Activated T-cell treated with anti-CD3 and anti-CD28 coated beads, Interleukin-2, amount 50 U/mL, for 72 hours (primary cell): ENCODE measurements around the gene DHCR7. TPM values are rescaled to one million over a fixed set of nuclear protein-coding genes. Genes with fewer than 3 reads are reported as not detected.

ENCODE experiments used
- ATAC-seq, 2 donors: fragments of 150-1000 bp; cut with Tn5 transposase; replicated peaks in 1 of 2; 2 replicates each; pipeline ENCODE4 v1.10.0; 2021; ENCODE audit warnings: moderate library complexity in 2 of 2, mild to moderate bottlenecking in 1 of 2
- DNase-seq, 2 donors: peaks; one replicate each; pipeline ENCODE4 v3.0.0; 2021 to 2022; ENCODE audit warnings: mixed read lengths in 1 of 2
- H3K27ac Mint-ChIP-seq: one replicate; pipeline ENCODE4 v1.8.0; 2022; ENCODE audit warnings: mild to moderate bottlenecking, moderate library complexity, mixed read lengths
- H3K27me3 Mint-ChIP-seq: one replicate; pipeline ENCODE4 v1.8.0; 2022; ENCODE audit warnings: low read depth, mixed read lengths
- H3K36me3 Mint-ChIP-seq, 2 donors: one replicate each; pipeline ENCODE4 v1.8.0; 2022; ENCODE audit warnings: mixed read lengths in 2 of 2, mild to moderate bottlenecking in 1 of 2; ENCODE audit not compliant: insufficient read depth in 2 of 2
- H3K4me1 Mint-ChIP-seq: one replicate; pipeline ENCODE4 v1.8.0; 2022; ENCODE audit warnings: low read depth, mixed read lengths
- H3K4me3 Mint-ChIP-seq, 2 donors: one replicate each; pipeline ENCODE4 v1.8.0; 2022; ENCODE audit warnings: mild to moderate bottlenecking in 2 of 2, mixed read lengths in 2 of 2, moderate library complexity in 2 of 2
- H3K9me3 Mint-ChIP-seq, 2 donors: one replicate each; pipeline ENCODE4 v1.8.0; 2022; ENCODE audit warnings: mixed read lengths in 2 of 2
- total RNA-seq, 2 donors: library from RNA; stranded (reverse); gene quantifications; one replicate each; pipeline ENCODE4 v1.2.3, GENCODE V29; 2022

DHCR7 gene
- total RNA-seq, 2 donors from 2014 or later: 22.2 to 23.4 TPM

- H3K27me3 Mint-ChIP-seq: no peaks in the 10 kb centered on the region
- no peak overlapping the region for H3K27ac Mint-ChIP-seq
- H3K36me3 Mint-ChIP-seq: peaks cover 4 to 7% of the 10 kb centered on the region in 2 donors
- H3K4me1 Mint-ChIP-seq: no peaks in the 10 kb centered on the region
- no peaks in the 10 kb centered on the region for H3K9me3 Mint-ChIP-seq
- no peak for ATAC-seq
- DNase-seq: no peak
- H3K4me3 Mint-ChIP-seq: no peak overlapping the region
These were observed 11.3 kb downstream of the DHCR7 start for GRCh38 chr11:71436861-71437260.

GRCh38 chr11:71435278-71435951 is 12.8 kb downstream of the DHCR7 start:
- DNase-seq (no peak), ATAC-seq (no peak)
- Mint-ChIP-seq H3K9me3 (no peaks in the 10 kb centered on the region), H3K36me3 (peaks cover 2 to 7% of the 10 kb centered on the region in 2 donors), H3K4me1 (no peaks in the 10 kb centered on the region), H3K27ac (no peak overlapping the region), H3K4me3 (no peak overlapping the region), H3K27me3 (no peaks in the 10 kb centered on the region)

GRCh38 chr11:71434576-71435130 is 13.5 kb downstream of the DHCR7 start:
- no peak overlapping the region for H3K27ac Mint-ChIP-seq
- no peaks in the 10 kb centered on the region for H3K27me3 Mint-ChIP-seq
- no peaks in the 10 kb centered on the region for H3K4me1 Mint-ChIP-seq
- DNase-seq (no peak), ATAC-seq (no peak)
- no peak overlapping the region for H3K4me3 Mint-ChIP-seq
- peaks cover 0 to 3% of the 10 kb centered on the region in 2 donors for H3K36me3 Mint-ChIP-seq
- H3K9me3 Mint-ChIP-seq: no peaks in the 10 kb centered on the region

- no peaks in the 10 kb centered on the region for H3K27me3 Mint-ChIP-seq
- H3K4me1 Mint-ChIP-seq: no peaks in the 10 kb centered on the region
- ATAC-seq (no peak), DNase-seq (no peak)
- H3K36me3 Mint-ChIP-seq: peaks cover 0 to 2% of the 10 kb centered on the region in 2 donors
- no peak overlapping the region for H3K4me3 Mint-ChIP-seq
- H3K27ac Mint-ChIP-seq: no peak overlapping the region
- H3K9me3 Mint-ChIP-seq: no peaks in the 10 kb centered on the region
These were observed 14.3 kb downstream of the DHCR7 start for GRCh38 chr11:71433648-71434450.

- no peaks in the 10 kb centered on the region for H3K27me3 Mint-ChIP-seq
- H3K4me3 Mint-ChIP-seq: no peak overlapping the region
- H3K27ac Mint-ChIP-seq: no peak overlapping the region
- DNase-seq: no peak
- no peaks in the 10 kb centered on the region for H3K9me3 Mint-ChIP-seq
- peaks cover 0 to 2% of the 10 kb centered on the region in 2 donors for H3K36me3 Mint-ChIP-seq
- ATAC-seq: no peak
- H3K4me1 Mint-ChIP-seq: no peaks in the 10 kb centered on the region
These were observed 15.2 kb downstream of the DHCR7 start for GRCh38 chr11:71432761-71433647.

GRCh38 chr11:71431271-71431670 is 16.9 kb downstream of the DHCR7 start:
- no peak overlapping the region for H3K27ac Mint-ChIP-seq
- no peaks in the 10 kb centered on the region for H3K36me3 Mint-ChIP-seq
- no peak overlapping the region for H3K4me3 Mint-ChIP-seq
- no peaks in the 10 kb centered on the region for H3K9me3 Mint-ChIP-seq
- ATAC-seq (no peak), DNase-seq (no peak)
- peaks cover 5% of the 10 kb centered on the region for H3K4me1 Mint-ChIP-seq
- no peaks in the 10 kb centered on the region for H3K27me3 Mint-ChIP-seq

GRCh38 chr11:71430166-71430565 is 18.0 kb downstream of the DHCR7 start:
- no peaks in the 10 kb centered on the region for H3K36me3 Mint-ChIP-seq
- peaks cover 12% of the 10 kb centered on the region for H3K4me1 Mint-ChIP-seq
- no peak overlapping the region for H3K27ac Mint-ChIP-seq
- ATAC-seq: no peak
- H3K9me3 Mint-ChIP-seq: no peaks in the 10 kb centered on the region
- no peak for DNase-seq
- H3K4me3 Mint-ChIP-seq: no peak overlapping the region
- no peaks in the 10 kb centered on the region for H3K27me3 Mint-ChIP-seq

GRCh38 chr11:71429701-71430100 is 18.5 kb downstream of the DHCR7 start:
- Mint-ChIP-seq H3K4me3 (no peak overlapping the region), H3K9me3 (no peaks in the 10 kb centered on the region), H3K27me3 (no peaks in the 10 kb centered on the region), H3K36me3 (no peaks in the 10 kb centered on the region), H3K4me1 (peaks cover 12% of the 10 kb centered on the region), H3K27ac (no peak overlapping the region)
- DNase-seq: no peak
- no peak for ATAC-seq

- DNase-seq: no peak
- no peaks in the 10 kb centered on the region for H3K9me3 Mint-ChIP-seq
- no peak overlapping the region for H3K4me3 Mint-ChIP-seq
- H3K36me3 Mint-ChIP-seq: no peaks in the 10 kb centered on the region
- ATAC-seq: no peak
- H3K4me1 Mint-ChIP-seq: peaks cover 12% of the 10 kb centered on the region
- no peaks in the 10 kb centered on the region for H3K27me3 Mint-ChIP-seq
- H3K27ac Mint-ChIP-seq: no peak overlapping the region
These were observed 19.2 kb downstream of the DHCR7 start for GRCh38 chr11:71428861-71429435.

- Mint-ChIP-seq H3K27ac (no peak overlapping the region), H3K4me3 (no peak overlapping the region), H3K36me3 (no peaks in the 10 kb centered on the region), H3K27me3 (no peaks in the 10 kb centered on the region), H3K9me3 (no peaks in the 10 kb centered on the region), H3K4me1 (peaks cover 12% of the 10 kb centered on the region)
- DNase-seq (no peak), ATAC-seq (no peak)
These were observed 21.8 kb downstream of the DHCR7 start for GRCh38 chr11:71426413-71426812.

GRCh38 chr11:71425860-71426259 is 22.3 kb downstream of the DHCR7 start:
- ATAC-seq: peak; percentile 13 to 34
- H3K4me1 Mint-ChIP-seq: peaks cover 12% of the 10 kb centered on the region
- H3K9me3 Mint-ChIP-seq: no peaks in the 10 kb centered on the region
- no peak overlapping the region for H3K27ac Mint-ChIP-seq
- no peak for DNase-seq
- no peak overlapping the region for H3K4me3 Mint-ChIP-seq
- H3K36me3 Mint-ChIP-seq: no peaks in the 10 kb centered on the region
- no peaks in the 10 kb centered on the region for H3K27me3 Mint-ChIP-seq

GRCh38 chr11:71425409-71425808 is 22.8 kb downstream of the DHCR7 start:
- H3K4me1 Mint-ChIP-seq: peaks cover 12% of the 10 kb centered on the region
- no peak overlapping the region for H3K4me3 Mint-ChIP-seq
- no peaks in the 10 kb centered on the region for H3K9me3 Mint-ChIP-seq
- H3K36me3 Mint-ChIP-seq: no peaks in the 10 kb centered on the region
- no peak for ATAC-seq
- no peak for DNase-seq
- no peaks in the 10 kb centered on the region for H3K27me3 Mint-ChIP-seq
- H3K27ac Mint-ChIP-seq: no peak overlapping the region
